NT2/D1 (cell line): ENCODE data around the gene SEH1L.
A peak's percentile ranks its signal among the peaks of the same experiment; 100 is the strongest.
"Not testable (repeated sequence)": the region's sequence is repeated elsewhere in the genome, so short reads cannot be mapped to it uniquely, and the experiment has no call there.

Experiments used
- DNase-seq: peaks from one replicate; pipeline ENCODE4 v3.0.0-alpha.2; 2011; ENCODE audit warnings: low read depth, low spot score
- H3K27me3 ChIP-seq: 2 replicates; pipeline ENCODE4 v1.6.0; 2011; ENCODE audit warnings: mild to moderate bottlenecking; ENCODE audit not compliant: insufficient read length, insufficient read depth
- H3K36me3 ChIP-seq: 2 replicates; pipeline ENCODE4 v1.6.1; 2011; ENCODE audit warnings: mild to moderate bottlenecking, low read length, mixed read lengths; ENCODE audit not compliant: insufficient read depth, insufficient read length
- H3K4me1 ChIP-seq: 2 replicates; pipeline ENCODE4 v1.5.1; 2011; ENCODE audit not compliant: insufficient read depth, insufficient read length
- H3K4me3 ChIP-seq: 2 replicates; pipeline ENCODE4 v1.5.1; 2011; ENCODE audit warnings: low read depth; ENCODE audit not compliant: insufficient read length
- H3K9ac ChIP-seq: 2 replicates; pipeline ENCODE4 v1.6.0; 2011; ENCODE audit warnings: low read depth; ENCODE audit not compliant: insufficient read length
- H3K9me3 ChIP-seq: 2 replicates; pipeline ENCODE4 v1.5.1; 2011; ENCODE audit warnings: mild to moderate bottlenecking, low read length; ENCODE audit not compliant: insufficient read depth
- SUZ12 ChIP-seq: IDR thresholded peaks from 2 replicates; pipeline ENCODE4 v1.6.1; 2011; ENCODE audit not compliant: insufficient read length, insufficient read depth; ENCODE audit errors: extremely low read depth
- YY1 ChIP-seq: IDR thresholded peaks from 2 replicates; pipeline ENCODE4 v1.6.1; 2011; ENCODE audit not compliant: insufficient read length, insufficient read depth
- ZNF274 ChIP-seq: IDR thresholded peaks from 2 replicates; pipeline ENCODE4 v1.6.1; 2011; ENCODE audit warnings: mild to moderate bottlenecking, low read depth, low read length

SEH1L gene

DNA sequence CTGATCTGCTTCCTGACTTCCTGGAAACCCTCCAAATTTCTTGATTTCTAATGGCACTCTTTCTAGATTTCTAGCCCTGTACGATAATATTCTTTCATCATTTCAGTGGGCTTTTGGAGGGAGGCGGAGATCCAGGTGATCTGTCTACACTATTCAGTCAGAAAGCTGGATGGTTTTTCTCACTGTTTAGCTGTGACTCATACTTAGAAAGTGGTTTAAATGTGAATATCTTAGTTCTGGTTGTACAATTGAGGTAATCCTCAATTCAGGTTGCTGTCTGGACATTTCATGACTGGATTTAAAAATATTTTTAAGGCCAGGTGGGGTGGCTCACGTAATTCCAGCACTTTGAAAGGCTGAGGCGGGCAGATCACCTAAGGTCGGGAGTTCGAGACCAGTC is 20.8 kb downstream of the SEH1L start:
- TF ChIP-seq ZNF274 (no peak), YY1 (no peak), SUZ12 (no peak)
- no peak overlapping the region for H3K4me3 ChIP-seq
- DNase-seq: no peak
- H3K9me3 ChIP-seq: no peaks in the 10 kb centered on the region
- peaks cover 58% of the 10 kb centered on the region for H3K36me3 ChIP-seq
- no peaks in the 10 kb centered on the region for H3K4me1 ChIP-seq
- no peaks in the 10 kb centered on the region for H3K27me3 ChIP-seq
- no peak overlapping the region for H3K9ac ChIP-seq

GRCh38 chr18:12973562-12974213 is 25.9 kb downstream of the SEH1L start:
- H3K36me3 ChIP-seq: peaks cover 70% of the 10 kb centered on the region

GRCh38 chr18:12975488-12975887 is 27.7 kb downstream of the SEH1L start:
- no peak for DNase-seq
- no peaks in the 10 kb centered on the region for H3K4me1 ChIP-seq
- 0 out of 2 replicates have a peak, but pooled peaks cover 9% of the 10 kb centered on the region for H3K9me3 ChIP-seq
- H3K9ac ChIP-seq: no peak overlapping the region
- H3K4me3 ChIP-seq: no peak overlapping the region
- peaks cover 67% of the 10 kb centered on the region for H3K36me3 ChIP-seq
- H3K27me3 ChIP-seq: no peaks in the 10 kb centered on the region
- TF ChIP-seq ZNF274 (no peak), YY1 (no peak), SUZ12 (no peak)

More at GRCh38 chr18:12973562-12974213, 25.9 kb downstream of the SEH1L start:
- DNase-seq: no peak
- Histone ChIP-seq H3K4me3 (no peak overlapping the region), H3K27me3 (no peaks in the 10 kb centered on the region), H3K9ac (no peak overlapping the region), H3K4me1 (no peaks in the 10 kb centered on the region), H3K9me3 (0 out of 2 replicates have a peak, but pooled peaks cover 8% of the 10 kb centered on the region)
- no peak for TF ChIP-seq SUZ12
- TF ChIP-seq YY1: no peak
- no peak for TF ChIP-seq ZNF274

GRCh38 chr18:12976305-12976704 is 28.5 kb downstream of the SEH1L start:
- Histone ChIP-seq H3K4me3 (no peak overlapping the region), H3K36me3 (peaks cover 59% of the 10 kb centered on the region), H3K9ac (no peak overlapping the region), H3K27me3 (no peaks in the 10 kb centered on the region), H3K4me1 (no peaks in the 10 kb centered on the region), H3K9me3 (0 out of 2 replicates have a peak, but pooled peaks cover 9% of the 10 kb centered on the region)
- no peak for DNase-seq
- no peak for TF ChIP-seq SUZ12
- TF ChIP-seq YY1: no peak
- no peak for TF ChIP-seq ZNF274

GRCh38 chr18:12980065-12980464 is 32.3 kb downstream of the SEH1L start:
- not testable (repeated sequence) for H3K4me3 ChIP-seq, DNase-seq, H3K9me3 ChIP-seq, H3K4me1 ChIP-seq, H3K9ac ChIP-seq, H3K27me3 ChIP-seq
- peaks cover 57% of the 10 kb centered on the region for H3K36me3 ChIP-seq

- no peak overlapping the region for H3K4me3 ChIP-seq
- TF ChIP-seq SUZ12 (no peak), ZNF274 (no peak), YY1 (no peak)
- no peaks in the 10 kb centered on the region for H3K9me3 ChIP-seq
- no peak overlapping the region for H3K9ac ChIP-seq
- H3K4me1 ChIP-seq: peaks cover 5% of the 10 kb centered on the region
- H3K27me3 ChIP-seq: no peaks in the 10 kb centered on the region
- H3K36me3 ChIP-seq: peaks cover 15% of the 10 kb centered on the region
- no peak for DNase-seq
Measured at GRCh38 chr18:12989397-12990122, 41.7 kb downstream of the SEH1L start.

GRCh38 chr18:12990123-12990475 is 42.3 kb downstream of the SEH1L start:
- Histone ChIP-seq H3K4me3 (peak overlapping the region; percentile 78), H3K36me3 (peaks cover 10% of the 10 kb centered on the region), H3K9ac (peak overlapping the region; percentile 91), H3K9me3 (no peaks in the 10 kb centered on the region), H3K27me3 (no peaks in the 10 kb centered on the region), H3K4me1 (peaks cover 5% of the 10 kb centered on the region)
- no peak for TF ChIP-seq ZNF274
- DNase-seq: no peak
